HAP-1 (cell line): ENCODE data around the gene RGMA.

Experiments
- DNase-seq, 2 experiments: peaks; one replicate each; pipeline ENCODE4 v3.0.0-alpha.2; 2016 to 2020; ENCODE audit warnings: low spot score in 2 of 2
- H3K27me3 ChIP-seq: fragments of 250-450 bp; sonication (Bioruptor Pico); 2 replicates; pipeline ENCODE4 v1.5.1; 2020; ENCODE audit warnings: low read depth, mild to moderate bottlenecking, moderate library complexity
- H3K36me3 ChIP-seq: fragments of 250-450 bp; sonication (Bioruptor Pico); replicated peaks from 2 replicates; pipeline ENCODE4 v1.5.1; 2020; ENCODE audit warnings: mild to moderate bottlenecking
- H3K4me1 ChIP-seq: fragments of 250-450 bp; sonication (Bioruptor Pico); 2 replicates; pipeline ENCODE4 v1.5.1; 2020; ENCODE audit warnings: mild to moderate bottlenecking
- H3K4me3 ChIP-seq: fragments of 250-450 bp; sonication (Bioruptor Pico); 2 replicates; pipeline ENCODE4 v1.5.1; 2020; ENCODE audit warnings: mild to moderate bottlenecking, moderate library complexity
- H3K9me3 ChIP-seq: fragments of 250-450 bp; sonication (Bioruptor Pico); 2 replicates; pipeline ENCODE4 v1.5.1; 2020; ENCODE audit warnings: mild to moderate bottlenecking, moderate library complexity
- in situ Hi-C: fragments of 300-500 bp; cut with MboI; formaldehyde crosslinking; loops from 3 replicates; pipeline ENCODE4 v1.14.3; 2020; ENCODE audit warnings: low sequenced_read_pairs, inconsistent platforms, mixed read lengths

RGMA gene

GRCh38 chr15:93085692-93086091, 3.3 kb downstream of the RGMA start:
- in situ Hi-C loops, result no loop called here
- Histone ChIP-seq H3K9me3 (peaks cover 2% of the 10 kb centered on the region; the same call in 1 of the 2 replicates), H3K27me3 (no peaks in the 10 kb centered on the region; the same call in 1 of the 2 replicates), H3K4me3 (no peak overlapping the region), H3K36me3 (no peaks in the 10 kb centered on the region), H3K4me1 (no peaks in the 10 kb centered on the region; the same call in 1 of the 2 replicates)
- no peak for DNase-seq

GRCh38 chr15:93082861-93083260, 6.2 kb downstream of the RGMA start:
- Histone ChIP-seq H3K9me3 (no peaks in the 10 kb centered on the region), H3K27me3 (no peaks in the 10 kb centered on the region; the same call in 1 of the 2 replicates), H3K36me3 (no peaks in the 10 kb centered on the region), H3K4me3 (no peak overlapping the region), H3K4me1 (no peaks in the 10 kb centered on the region)
- DNase-seq, result no peak
- in situ Hi-C loops, result no loop called here

- no peaks in the 10 kb centered on the region for H3K4me1 ChIP-seq
- H3K27me3 ChIP-seq, result no peaks in the 10 kb centered on the region; the same call in 1 of the 2 replicates
- no peak overlapping the region for H3K4me3 ChIP-seq
- H3K9me3 ChIP-seq, result no peaks in the 10 kb centered on the region
- in situ Hi-C loops, result no loop called here
- H3K36me3 ChIP-seq, result no peaks in the 10 kb centered on the region
- DNase-seq, result no peak
Measured at GRCh38 chr15:93081399-93081798, 7.6 kb downstream of the RGMA start.

- in situ Hi-C loops, result no loop called here
- Histone ChIP-seq H3K9me3 (no peaks in the 10 kb centered on the region), H3K4me3 (no peak overlapping the region), H3K4me1 (no peaks in the 10 kb centered on the region), H3K27me3 (no peaks in the 10 kb centered on the region), H3K36me3 (no peaks in the 10 kb centered on the region)
- DNase-seq, result no peak
Measured at GRCh38 chr15:93080451-93080850, 8.6 kb downstream of the RGMA start.

GRCh38 chr15:93076875-93077274, 12.1 kb downstream of the RGMA start:
- Histone ChIP-seq H3K4me1 (peaks cover 3% of the 10 kb centered on the region; the same call in 1 of the 2 replicates), H3K27me3 (no peaks in the 10 kb centered on the region), H3K4me3 (no peak overlapping the region), H3K9me3 (no peaks in the 10 kb centered on the region), H3K36me3 (no peaks in the 10 kb centered on the region)
- no peak for DNase-seq
- in situ Hi-C loops, result no loop called here

GRCh38 chr15:93076217-93076616, 12.8 kb downstream of the RGMA start:
- Histone ChIP-seq H3K4me1 (peaks cover 4% of the 10 kb centered on the region), H3K36me3 (no peaks in the 10 kb centered on the region), H3K9me3 (no peaks in the 10 kb centered on the region), H3K4me3 (no peak overlapping the region), H3K27me3 (no peaks in the 10 kb centered on the region)
- DNase-seq, result no peak
- in situ Hi-C loops, result no loop called here

GRCh38 chr15:93074599-93074998, 14.4 kb downstream of the RGMA start:
- no peak for DNase-seq
- in situ Hi-C loops, result no loop called here
- peaks cover 19% of the 10 kb centered on the region for H3K4me1 ChIP-seq
- H3K9me3 ChIP-seq, result no peaks in the 10 kb centered on the region
- no peaks in the 10 kb centered on the region for H3K36me3 ChIP-seq
- H3K27me3 ChIP-seq, result no peaks in the 10 kb centered on the region
- no peak overlapping the region for H3K4me3 ChIP-seq

GRCh38 chr15:93073465-93073952, 15.5 kb downstream of the RGMA start:
- Histone ChIP-seq H3K27me3 (no peaks in the 10 kb centered on the region), H3K4me1 (peaks cover 20% of the 10 kb centered on the region), H3K9me3 (no peaks in the 10 kb centered on the region), H3K36me3 (no peaks in the 10 kb centered on the region), H3K4me3 (peak overlapping the region; percentile 19)
- in situ Hi-C loops, result no loop called here
- DNase-seq, result no peak

GRCh38 chr15:93072411-93073394, 16.3 kb downstream of the RGMA start:
- H3K36me3 ChIP-seq, result no peaks in the 10 kb centered on the region
- peak overlapping the region; percentile 78 for H3K4me3 ChIP-seq
- H3K4me1 ChIP-seq, result peaks cover 23% of the 10 kb centered on the region
- no peaks in the 10 kb centered on the region for H3K27me3 ChIP-seq
- DNase-seq, result peak; percentile 80 to 92
- no peaks in the 10 kb centered on the region for H3K9me3 ChIP-seq
- in situ Hi-C loops, result no loop called here

- in situ Hi-C loops, result no loop called here
- H3K27me3 ChIP-seq, result no peaks in the 10 kb centered on the region
- peak; percentile 42 to 45 for DNase-seq
Measured at GRCh38 chr15:93072011-93072410, 17.0 kb downstream of the RGMA start.

GRCh38 chr15:93071469-93071936, 17.5 kb downstream of the RGMA start:
- Histone ChIP-seq H3K4me1 (peaks cover 32% of the 10 kb centered on the region), H3K27me3 (no peaks in the 10 kb centered on the region), H3K9me3 (no peaks in the 10 kb centered on the region), H3K4me3 (peak overlapping the region; percentile 78), H3K36me3 (no peaks in the 10 kb centered on the region)
- DNase-seq, result peak; percentile 45 to 55
- in situ Hi-C loops, result no loop called here

More at GRCh38 chr15:93072011-93072410, 17.0 kb downstream of the RGMA start:
- no peaks in the 10 kb centered on the region for H3K36me3 ChIP-seq
- H3K4me3 ChIP-seq, result peak overlapping the region; percentile 78
- peaks cover 30% of the 10 kb centered on the region for H3K4me1 ChIP-seq
- H3K9me3 ChIP-seq, result no peaks in the 10 kb centered on the region

- no peaks in the 10 kb centered on the region for H3K27me3 ChIP-seq
- no peaks in the 10 kb centered on the region for H3K9me3 ChIP-seq
- H3K4me1 ChIP-seq, result peaks cover 32% of the 10 kb centered on the region
- in situ Hi-C loops, result no loop called here
- DNase-seq, result peak; percentile 48 to 55
- peaks cover 4% of the 10 kb centered on the region for H3K36me3 ChIP-seq
- H3K4me3 ChIP-seq, result peak overlapping the region; percentile 78
Measured at GRCh38 chr15:93070551-93071296, 18.3 kb downstream of the RGMA start.

GRCh38 chr15:93070132-93070531, 18.9 kb downstream of the RGMA start:
- peak overlapping the region; percentile 78 for H3K4me3 ChIP-seq
- DNase-seq, result peak; percentile 60 to 68
- in situ Hi-C loops, result no loop called here
- H3K9me3 ChIP-seq, result no peaks in the 10 kb centered on the region
- H3K27me3 ChIP-seq, result no peaks in the 10 kb centered on the region
- H3K4me1 ChIP-seq, result peaks cover 32% of the 10 kb centered on the region
- H3K36me3 ChIP-seq, result peaks cover 9% of the 10 kb centered on the region
